Measurements from ENCODE around the gene CDCP1. TPM values are rescaled to one million over a fixed set of nuclear protein-coding genes. Genes with fewer than 3 reads are reported as not detected.
A peak's percentile ranks its signal among the peaks of the same experiment; 100 is the strongest.

CDCP1 gene
- total RNA-seq, 4 donors from 2014 or later, result 1.8 to 14.2 (median 4.0) TPM

DNA sequence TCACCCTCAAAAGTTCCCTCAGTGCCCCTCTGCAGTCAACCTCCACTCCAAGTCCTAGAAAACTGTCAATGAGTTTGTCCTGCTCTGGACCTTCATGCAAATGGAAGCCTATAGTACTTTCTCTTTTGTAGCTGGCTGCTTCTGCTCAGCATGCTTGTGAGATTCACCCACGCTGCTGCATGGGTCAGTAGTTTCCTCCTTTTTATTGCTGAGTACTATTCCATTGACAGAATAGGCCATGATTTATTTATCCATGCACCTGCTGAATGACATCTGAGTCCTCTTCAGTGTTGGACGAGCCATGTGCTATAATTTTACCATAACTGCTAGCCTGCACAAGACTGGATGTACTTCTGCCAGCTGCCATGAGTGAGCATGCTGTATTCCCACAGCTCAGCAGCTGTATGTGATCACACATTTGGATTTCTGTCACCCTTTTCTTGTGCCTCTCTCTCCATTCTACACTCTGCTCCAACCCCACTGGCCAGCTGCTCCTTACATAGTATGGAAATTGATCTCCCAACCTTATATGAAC lies 26.3 kb downstream of the CDCP1 start:
- Histone ChIP-seq H3K36me3 (no peaks in the 10 kb centered on the region), H3K27ac (peak overlapping the region in 1 of 2 donors; percentile 87), H3K27me3 (no peaks in the 10 kb centered on the region), H3K4me3 (no peak overlapping the region), H3K4me1 (peaks cover 0 to 5% of the 10 kb centered on the region in 2 donors), H3K9me3 (no peaks in the 10 kb centered on the region)
- no peak for DNase-seq
- no peak for TF ChIP-seq POLR2A (IDR thresholded peaks at IDR 0.05)
- TF ChIP-seq CTCF (IDR thresholded peaks at IDR 0.05), result no peak
- intact Hi-C loops (cut with DNase I; ENCODE audit: low total_unique reads), result loop anchor here (5.0 kb wide), 1 partner anchor 92 kb away; no protein-coding TSS in a partner anchor

DNA sequence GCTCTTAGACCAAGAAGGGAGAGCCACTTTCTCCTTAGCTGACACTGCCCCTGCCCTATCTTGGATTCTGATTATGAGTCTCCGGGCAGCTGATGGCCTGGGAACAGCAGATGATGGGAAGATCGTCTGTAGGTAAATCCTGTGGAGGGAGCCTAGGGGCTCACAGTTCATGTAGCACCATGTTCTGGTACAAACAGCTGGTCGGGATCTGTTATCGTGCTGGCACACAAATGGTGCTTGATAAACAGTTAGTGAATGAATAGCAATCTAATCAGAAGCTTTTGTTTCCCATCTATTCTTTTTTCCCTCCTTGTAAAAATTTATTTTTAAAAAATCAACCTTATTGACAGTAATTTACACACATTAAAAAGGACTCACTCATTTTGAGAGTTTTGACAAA lies 26.8 kb downstream of the CDCP1 start:
- no peaks in the 10 kb centered on the region for H3K36me3 ChIP-seq
- TF ChIP-seq CTCF (IDR thresholded peaks at IDR 0.05) (no peak), POLR2A (IDR thresholded peaks at IDR 0.05) (no peak)
- no peak overlapping the region for H3K4me3 ChIP-seq
- no peaks in the 10 kb centered on the region for H3K27me3 ChIP-seq
- H3K4me1 ChIP-seq, result peaks cover 0 to 5% of the 10 kb centered on the region in 2 donors
- H3K9me3 ChIP-seq, result no peaks in the 10 kb centered on the region
- H3K27ac ChIP-seq, result peak overlapping the region in 1 of 2 donors; percentile 29
- DNase-seq, result no peak
- intact Hi-C loops (cut with DNase I; ENCODE audit: low total_unique reads), result loop anchor here (5.0 kb wide), 1 partner anchor 93 kb away; no protein-coding TSS in a partner anchor

- Histone ChIP-seq H3K4me1 (peaks cover 0 to 5% of the 10 kb centered on the region in 2 donors), H3K27me3 (no peaks in the 10 kb centered on the region), H3K36me3 (no peaks in the 10 kb centered on the region), H3K4me3 (no peak overlapping the region), H3K9me3 (no peaks in the 10 kb centered on the region), H3K27ac (peak overlapping the region in 1 of 2 donors; percentile 44)
- no peak for DNase-seq
- intact Hi-C loops (cut with DNase I; ENCODE audit: low total_unique reads), result loop anchor here (5.0 kb wide), 1 partner anchor 94 kb away; no protein-coding TSS in a partner anchor
- no peak for TF ChIP-seq POLR2A (IDR thresholded peaks at IDR 0.05)
Measured at GRCh38 chr3:45118615-45119071, 27.5 kb downstream of the CDCP1 start.

GRCh38 chr3:45116350-45116749 lies 29.8 kb downstream of the CDCP1 start:
- TF ChIP-seq POLR2A (IDR thresholded peaks at IDR 0.05) (no peak), CTCF (IDR thresholded peaks at IDR 0.05) (no peak)
- intact Hi-C loops (cut with DNase I; ENCODE audit: low total_unique reads), result loop anchor here (5.0 kb wide), 1 partner anchor 96 kb away; no protein-coding TSS in a partner anchor
- H3K27me3 ChIP-seq, result no peaks in the 10 kb centered on the region

DNA sequence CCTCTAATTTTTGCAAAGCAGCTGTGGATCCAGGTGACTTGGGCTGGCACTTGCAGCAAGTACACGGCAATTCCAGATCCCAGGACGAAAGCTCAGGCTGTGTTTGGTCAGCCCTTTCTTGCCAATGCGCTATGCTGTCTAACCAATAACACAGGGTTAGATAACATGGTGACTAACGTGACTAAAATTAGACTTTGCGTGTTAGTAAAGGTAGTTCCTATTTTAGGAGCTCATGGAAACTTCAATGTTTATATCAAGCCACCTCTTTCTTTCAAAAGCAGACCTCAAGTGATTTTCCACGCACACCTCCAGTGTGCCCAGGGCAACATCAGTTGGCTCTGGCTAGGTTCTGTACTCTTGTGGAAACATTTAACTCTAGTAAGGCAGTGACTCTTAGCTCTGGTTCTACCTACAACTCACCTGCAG lies 32.5 kb downstream of the CDCP1 start:
- H3K36me3 ChIP-seq, result no peaks in the 10 kb centered on the region
- intact Hi-C loops (cut with DNase I; ENCODE audit: low total_unique reads), result no loop called here
- H3K27me3 ChIP-seq, result no peaks in the 10 kb centered on the region
- H3K27ac ChIP-seq, result peak overlapping the region; percentile 87 to 93
- no peak overlapping the region for H3K4me3 ChIP-seq
- peak in 1 of 2 donors; percentile 56 for DNase-seq
- peak in 1 of 2 donors; percentile 13 for TF ChIP-seq POLR2A (IDR thresholded peaks at IDR 0.05)
- no peak for TF ChIP-seq CTCF (IDR thresholded peaks at IDR 0.05)
- H3K9me3 ChIP-seq, result no peaks in the 10 kb centered on the region
- no peaks in the 10 kb centered on the region for H3K4me1 ChIP-seq

More at GRCh38 chr3:45116350-45116749, 29.8 kb downstream of the CDCP1 start:
- peaks cover 0 to 2% of the 10 kb centered on the region in 2 donors for H3K4me1 ChIP-seq
- DNase-seq, result no peak
- no peaks in the 10 kb centered on the region for H3K9me3 ChIP-seq
- H3K27ac ChIP-seq, result peak overlapping the region in 1 of 2 donors; percentile 48
- no peak overlapping the region for H3K4me3 ChIP-seq
- no peaks in the 10 kb centered on the region for H3K36me3 ChIP-seq
